Neuronal stem cell (in vitro differentiated cells): ENCODE data around the gene KLHDC2.
"Not testable (repeated sequence)": the region's sequence is repeated elsewhere in the genome, so short reads cannot be mapped to it uniquely, and the experiment has no call there.

Experiments
- DNase-seq: peaks from one replicate; pipeline ENCODE4 v3.0.0-alpha.2; 2013; ENCODE audit warnings: low spot score
- H2AFZ ChIP-seq: one replicate; pipeline ENCODE4 v1.6.1; 2013; ENCODE audit warnings: mild to moderate bottlenecking, low read length, inconsistent platforms
- H2AK5ac ChIP-seq: 2 replicates; pipeline ENCODE4 v1.6.1; 2013; ENCODE audit warnings: low read depth, mild to moderate bottlenecking, inconsistent platforms, low read length, moderate library complexity, mixed read lengths
- H2BK120ac ChIP-seq: 2 replicates; pipeline ENCODE4 v1.6.1; 2013; ENCODE audit warnings: low read depth, mild to moderate bottlenecking, inconsistent platforms, low read length, moderate library complexity, mixed read lengths
- H2BK12ac ChIP-seq: one replicate; pipeline ENCODE4 v1.6.1; 2013; ENCODE audit warnings: low read length, inconsistent platforms
- H2BK15ac ChIP-seq: 2 replicates; pipeline ENCODE4 v1.6.1; 2013; ENCODE audit warnings: mild to moderate bottlenecking, low read length, inconsistent platforms, mixed read lengths
- H2BK5ac ChIP-seq: one replicate; pipeline ENCODE4 v1.6.1; 2013; ENCODE audit warnings: inconsistent platforms, mild to moderate bottlenecking, low read length, moderate library complexity
- H3K14ac ChIP-seq: one replicate; pipeline ENCODE4 v1.6.1; 2013; ENCODE audit warnings: low read length, inconsistent platforms
- H3K18ac ChIP-seq: 2 replicates; pipeline ENCODE4 v1.6.1; 2013; ENCODE audit warnings: low read length, inconsistent platforms
- H3K23ac ChIP-seq: 2 replicates; pipeline ENCODE4 v1.6.1; 2013; ENCODE audit warnings: low read depth, mild to moderate bottlenecking, mixed read lengths, low read length, inconsistent platforms; ENCODE audit not compliant: poor library complexity
- H3K27ac ChIP-seq: replicated peaks from 3 replicates; pipeline ENCODE4 v1.5.1; 2013; ENCODE audit warnings: low read length, inconsistent platforms
- H3K27me3 ChIP-seq, 3 experiments: 2 replicates each; pipeline ENCODE4 v1.6.1; 2013; ENCODE audit warnings: low read length in 3 of 3, mild to moderate bottlenecking in 2 of 3, inconsistent platforms in 1 of 3, low read depth in 1 of 3, mixed read lengths in 1 of 3, moderate library complexity in 1 of 3; ENCODE audit not compliant: control insufficient read depth in 3 of 3, insufficient read depth in 3 of 3
- H3K36me3 ChIP-seq, 2 donors: replicated peaks in 1 of 2; 2 replicates each; pipeline ENCODE4 v1.6.1; 2013; ENCODE audit warnings: low read length in 2 of 2; ENCODE audit not compliant: control insufficient read depth in 2 of 2, insufficient read depth in 2 of 2
- H3K4ac ChIP-seq: 2 replicates; pipeline ENCODE4 v1.6.1; 2013; ENCODE audit warnings: inconsistent platforms, mild to moderate bottlenecking, low read length, moderate library complexity
- H3K4me1 ChIP-seq, 2 donors: 1 replicate in 1 of 2; 2 replicates in 1 of 2; pipeline ENCODE4 v1.6.1; 2013; ENCODE audit warnings: low read length in 2 of 2, low read depth in 1 of 2; ENCODE audit not compliant: control insufficient read depth in 2 of 2, insufficient read depth in 1 of 2
- H3K4me2 ChIP-seq: one replicate; pipeline ENCODE4 v1.6.1; 2013; ENCODE audit warnings: mild to moderate bottlenecking, low read length, inconsistent platforms; ENCODE audit not compliant: insufficient read depth, poor library complexity, severe bottlenecking
- H3K4me3 ChIP-seq, 2 donors: 2 replicates each; pipeline ENCODE4 v1.5.1; 2013; ENCODE audit warnings: low read length in 2 of 2, mild to moderate bottlenecking in 2 of 2, inconsistent platforms in 1 of 2, moderate library complexity in 1 of 2
- H3K79me1 ChIP-seq: one replicate; pipeline ENCODE4 v1.6.1; 2013; ENCODE audit warnings: low read depth, mild to moderate bottlenecking, inconsistent platforms, low read length, moderate library complexity
- H3K9ac ChIP-seq: one replicate; pipeline ENCODE4 v1.6.1; 2013; ENCODE audit warnings: mild to moderate bottlenecking, low read depth, low read length, inconsistent platforms; ENCODE audit not compliant: poor library complexity
- H3K9me3 ChIP-seq, 2 donors: replicated peaks in 1 of 2; 2 replicates each; pipeline versions ENCODE3 to v1.6.1; 2013; ENCODE audit warnings: low read length in 2 of 2, mild to moderate bottlenecking in 2 of 2, inconsistent platforms in 1 of 2, low read depth in 1 of 2, mixed read lengths in 1 of 2, moderate library complexity in 1 of 2; ENCODE audit not compliant: control insufficient read depth in 2 of 2, insufficient read depth in 1 of 2
- H4K8ac ChIP-seq: one replicate; pipeline ENCODE4 v1.6.1; 2013; ENCODE audit warnings: low read depth, mild to moderate bottlenecking, inconsistent platforms, low read length, moderate library complexity
- H4K91ac ChIP-seq: one replicate; pipeline ENCODE4 v1.6.1; 2013; ENCODE audit warnings: low read length, low read depth, mild to moderate bottlenecking, inconsistent platforms; ENCODE audit not compliant: poor library complexity
- WGBS, 2 donors: extraction: QIAGEN DNeasy Blood & Tissue Kit; methylation state at CpG; one replicate each; pipeline ENCODE4 v1.1.7; 2013; ENCODE audit warnings: missing lambda C conversion rate in 2 of 2, mixed read lengths in 1 of 2; ENCODE audit not compliant: insufficient read length in 2 of 2, insufficient replicate concordance in 1 of 2; ENCODE audit errors: extremely low coverage in 2 of 2; 5-methylcytosine and 5-hydroxymethylcytosine counted together

The KLHDC2 gene

GRCh38 chr14:49816118-49816517, 48.2 kb downstream of the KLHDC2 start:
- peaks cover 0 to 31% of the 10 kb centered on the region in 2 donors for H3K9me3 ChIP-seq

GRCh38 chr14:49816844-49817243, 48.9 kb downstream of the KLHDC2 start:
- Histone ChIP-seq H3K18ac (no peak overlapping the region), H3K36me3 (peaks cover 10 to 86% of the 10 kb centered on the region in 2 donors), H2BK12ac (no peak overlapping the region), H3K14ac (no peak overlapping the region), H2BK5ac (no peak overlapping the region), H3K27me3 (no peaks in the 10 kb centered on the region), H4K91ac (no peak overlapping the region), H2BK120ac (no peak overlapping the region), H3K4me2 (no peak overlapping the region), H2BK15ac (no peak overlapping the region), H3K4me1 (no peaks in the 10 kb centered on the region), H3K9me3 (peaks cover 0 to 31% of the 10 kb centered on the region in 2 donors), H3K4ac (no peak overlapping the region), H3K23ac (no peak overlapping the region), H3K4me3 (no peak overlapping the region), H3K79me1 (peaks cover 2% of the 10 kb centered on the region), H3K27ac (no peak overlapping the region), H2AFZ (no peak overlapping the region), H3K9ac (no peak overlapping the region), H2AK5ac (no peak overlapping the region), H4K8ac (no peak overlapping the region)
- no CpG with 5 or more reads among the region's 3 CpGs for WGBS, 2 donors
- no peak for DNase-seq

More at GRCh38 chr14:49816118-49816517, 48.2 kb downstream of the KLHDC2 start:
- not testable (repeated sequence) for H3K79me1 ChIP-seq, H3K4ac ChIP-seq, H2AK5ac ChIP-seq, H2BK5ac ChIP-seq, H4K91ac ChIP-seq, H3K9ac ChIP-seq, H3K14ac ChIP-seq, H3K4me3 ChIP-seq, H4K8ac ChIP-seq, H2BK12ac ChIP-seq, H3K27me3 ChIP-seq, H3K4me2 ChIP-seq, H3K27ac ChIP-seq, H2AFZ ChIP-seq, H3K18ac ChIP-seq, H3K4me1 ChIP-seq, H3K23ac ChIP-seq, H2BK120ac ChIP-seq, DNase-seq, H2BK15ac ChIP-seq
- WGBS, 2 donors, result no CpG with 5 or more reads among the region's 2 CpGs
- H3K36me3 ChIP-seq, result peaks cover 10 to 93% of the 10 kb centered on the region in 2 donors

- no peaks in the 10 kb centered on the region for H3K27me3 ChIP-seq
- H3K4me3 ChIP-seq, result no peak overlapping the region
- H3K36me3 ChIP-seq, result peaks cover 14 to 82% of the 10 kb centered on the region in 2 donors
- no peak overlapping the region for H3K27ac ChIP-seq
- H3K79me1 ChIP-seq, result peaks cover 2% of the 10 kb centered on the region
- H4K8ac ChIP-seq, result no peak overlapping the region
- no peaks in the 10 kb centered on the region for H3K4me1 ChIP-seq
- H2AK5ac ChIP-seq, result no peak overlapping the region
- H3K4ac ChIP-seq, result no peak overlapping the region
- no peak overlapping the region for H2BK120ac ChIP-seq
- no peak for DNase-seq
- no peak overlapping the region for H2BK12ac ChIP-seq
- H3K4me2 ChIP-seq, result no peak overlapping the region
- H2AFZ ChIP-seq, result no peak overlapping the region
- H3K9me3 ChIP-seq, result peaks cover 2 to 17% of the 10 kb centered on the region in 2 donors
- no peak overlapping the region for H3K9ac ChIP-seq
- no peak overlapping the region for H2BK5ac ChIP-seq
- H3K14ac ChIP-seq, result no peak overlapping the region
- no peak overlapping the region for H3K18ac ChIP-seq
- no peak overlapping the region for H2BK15ac ChIP-seq
- no CpG with 5 or more reads among the region's 12 CpGs for WGBS, 2 donors
- H3K23ac ChIP-seq, result no peak overlapping the region
- no peak overlapping the region for H4K91ac ChIP-seq
Observed at GRCh38 chr14:49820176-49820575, 52.2 kb downstream of the KLHDC2 start.

- no peaks in the 10 kb centered on the region for H3K27me3 ChIP-seq
- H2BK120ac ChIP-seq, result no peak overlapping the region
- H4K8ac ChIP-seq, result no peak overlapping the region
- no CpG with 5 or more reads among the region's 2 CpGs for WGBS, 2 donors
- H3K23ac ChIP-seq, result no peak overlapping the region
- H3K18ac ChIP-seq, result no peak overlapping the region
- no peak overlapping the region for H3K4me2 ChIP-seq
- no peak overlapping the region for H3K4me3 ChIP-seq
- no peak overlapping the region for H4K91ac ChIP-seq
- no peak overlapping the region for H3K4ac ChIP-seq
- H3K79me1 ChIP-seq, result no peaks in the 10 kb centered on the region
- no peak for DNase-seq
- H3K9ac ChIP-seq, result no peak overlapping the region
- no peak overlapping the region for H2BK12ac ChIP-seq
- H3K27ac ChIP-seq, result no peak overlapping the region
- peaks cover 17 to 99% of the 10 kb centered on the region in 2 donors for H3K36me3 ChIP-seq
- H2BK15ac ChIP-seq, result no peak overlapping the region
- no peak overlapping the region for H2BK5ac ChIP-seq
- H2AK5ac ChIP-seq, result no peak overlapping the region
- no peaks in the 10 kb centered on the region for H3K4me1 ChIP-seq
- H3K9me3 ChIP-seq, result no peaks in the 10 kb centered on the region
- H2AFZ ChIP-seq, result no peak overlapping the region
- H3K14ac ChIP-seq, result no peak overlapping the region
Observed at GRCh38 chr14:49828640-49829039, 60.7 kb downstream of the KLHDC2 start.
